ENCODE results near the gene ENDOV. TPM values are rescaled to one million over a fixed set of nuclear protein-coding genes. Genes with fewer than 3 reads are reported as not detected.
A peak's percentile ranks its signal among the peaks of the same experiment; 100 is the strongest.

The ENDOV gene
- total RNA-seq, 2 donors from 2014 or later, result 19.1 to 25.3 TPM

DNA sequence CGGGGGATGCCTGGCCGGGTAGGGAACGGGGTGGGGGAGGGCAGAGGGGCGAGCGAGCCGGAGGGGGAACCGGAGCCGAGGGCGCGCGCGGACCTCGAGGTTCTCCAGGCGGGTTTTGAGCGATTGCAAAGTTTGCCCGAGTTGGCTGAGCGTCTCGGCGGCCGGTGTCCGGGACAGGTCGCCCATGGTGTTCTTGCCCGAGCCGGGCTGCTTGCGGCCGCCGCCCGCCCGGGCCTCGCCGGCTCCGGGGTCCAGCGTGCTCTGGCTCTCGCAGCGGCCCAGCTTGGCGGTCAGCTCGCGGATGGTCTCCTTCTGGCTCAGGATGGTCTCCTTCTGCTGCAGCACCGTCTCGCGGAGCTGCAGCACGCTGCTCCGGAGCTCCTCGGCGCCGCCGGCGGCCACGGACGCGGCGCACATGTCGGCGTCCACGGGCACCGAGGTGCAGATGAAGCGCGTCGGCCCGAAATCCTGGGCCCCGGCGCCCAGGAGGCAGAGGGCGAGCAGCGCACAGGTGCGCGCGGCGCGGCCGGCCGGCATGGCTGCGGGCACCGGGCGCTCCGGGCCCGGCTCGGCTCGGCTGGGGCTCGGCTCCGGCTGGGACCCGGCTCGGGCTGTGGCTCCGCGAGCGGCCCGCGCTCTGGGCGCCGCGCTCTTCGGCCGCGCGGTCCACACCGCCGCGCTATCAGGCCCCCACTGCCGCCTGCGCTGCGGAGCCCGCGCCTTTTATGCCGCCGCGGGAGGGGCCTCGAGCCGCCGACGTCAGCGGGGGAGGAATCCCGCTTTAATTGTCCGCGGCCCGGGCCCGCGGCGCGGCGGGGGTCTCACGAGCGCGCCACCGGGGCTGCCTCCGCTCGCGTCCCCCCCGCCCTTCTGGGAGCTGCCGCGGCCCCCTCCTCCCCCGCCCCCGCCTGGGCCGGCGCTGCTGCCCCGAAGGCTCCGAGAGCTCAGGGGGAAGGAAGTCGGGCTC lies 61.2 kb downstream of the ENDOV start, which contains the start of gene NPTX1:
NPTX1 (minus strand) TSS at position 698 of the 967 bp plus-strand sequence; CDS start at position 537, 161 bp downstream.
- intact Hi-C loops (cut with DNase I), result loop anchor here (10.0 kb wide), 1 partner anchor 99 kb away; no protein-coding TSS in a partner anchor
- Histone ChIP-seq H3K9ac (ENCODE audit: low read depth in 2 of 2, low read length in 2 of 2) (no peak within 1 kb of the TSS), H3K4me3 (peak within 1 kb of the TSS; percentile 22), H3K27ac (no peak within 1 kb of the TSS), H3K27me3 (peaks cover 71% of the 10 kb centered on the region), H3K4me1 (peaks cover 10% of the 10 kb centered on the region), H3K36me3 (no peaks in the 10 kb centered on the region), H3K9me3 (no peaks in the 10 kb centered on the region)
- no peak for DNase-seq
- TF ChIP-seq, protein P1, sequence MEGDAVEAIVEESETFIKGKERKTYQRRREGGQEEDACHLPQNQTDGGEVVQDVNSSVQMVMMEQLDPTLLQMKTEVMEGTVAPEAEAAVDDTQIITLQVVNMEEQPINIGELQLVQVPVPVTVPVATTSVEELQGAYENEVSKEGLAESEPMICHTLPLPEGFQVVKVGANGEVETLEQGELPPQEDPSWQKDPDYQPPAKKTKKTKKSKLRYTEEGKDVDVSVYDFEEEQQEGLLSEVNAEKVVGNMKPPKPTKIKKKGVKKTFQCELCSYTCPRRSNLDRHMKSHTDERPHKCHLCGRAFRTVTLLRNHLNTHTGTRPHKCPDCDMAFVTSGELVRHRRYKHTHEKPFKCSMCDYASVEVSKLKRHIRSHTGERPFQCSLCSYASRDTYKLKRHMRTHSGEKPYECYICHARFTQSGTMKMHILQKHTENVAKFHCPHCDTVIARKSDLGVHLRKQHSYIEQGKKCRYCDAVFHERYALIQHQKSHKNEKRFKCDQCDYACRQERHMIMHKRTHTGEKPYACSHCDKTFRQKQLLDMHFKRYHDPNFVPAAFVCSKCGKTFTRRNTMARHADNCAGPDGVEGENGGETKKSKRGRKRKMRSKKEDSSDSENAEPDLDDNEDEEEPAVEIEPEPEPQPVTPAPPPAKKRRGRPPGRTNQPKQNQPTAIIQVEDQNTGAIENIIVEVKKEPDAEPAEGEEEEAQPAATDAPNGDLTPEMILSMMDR (IDR thresholded peaks at IDR 0.05), result no peak

DNA sequence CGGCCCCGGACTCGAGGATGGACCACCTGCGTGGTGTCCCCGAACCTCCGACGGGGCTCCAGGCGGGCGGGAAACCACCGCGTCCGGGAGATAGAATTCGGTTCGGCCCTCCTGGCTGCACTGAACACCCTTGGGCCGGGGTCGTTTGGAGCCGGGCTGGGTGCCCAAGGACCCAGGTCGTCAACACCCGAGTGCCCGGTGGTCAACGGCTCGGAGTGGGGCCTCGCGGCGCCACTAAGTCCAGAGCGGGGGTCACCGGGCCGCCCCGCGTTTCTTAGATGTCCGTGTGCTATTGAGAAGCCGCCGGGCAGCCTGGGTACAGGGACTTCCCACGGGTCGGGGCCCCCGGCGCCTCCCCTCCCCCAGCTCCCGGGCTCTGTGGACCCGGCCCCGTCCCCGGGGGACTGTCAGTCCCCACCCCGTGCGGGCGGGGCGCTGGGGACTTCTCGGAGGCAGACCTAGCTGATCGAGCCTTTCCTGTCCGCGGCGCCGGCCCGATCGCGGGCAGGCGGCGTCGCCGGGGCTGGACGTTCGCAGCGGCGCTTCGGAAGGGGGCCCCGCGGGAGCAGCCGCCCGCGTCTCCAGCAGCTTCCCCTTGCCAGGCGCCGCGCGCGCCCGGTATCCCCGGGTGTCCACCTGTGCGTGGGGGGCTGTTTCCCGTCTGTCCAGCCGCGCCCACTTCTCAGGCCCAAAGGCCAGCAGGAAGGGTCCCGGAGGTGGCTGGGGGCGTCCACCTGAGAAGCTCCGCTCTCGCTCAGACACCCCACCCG lies 62.1 kb downstream of the ENDOV start:
- peaks cover 79% of the 10 kb centered on the region for H3K27me3 ChIP-seq
- H3K4me3 ChIP-seq, result peak overlapping the region; percentile 7
- H3K9ac ChIP-seq (ENCODE audit: low read depth in 2 of 2, low read length in 2 of 2), result no peak overlapping the region
- peaks cover 10% of the 10 kb centered on the region for H3K4me1 ChIP-seq
- DNase-seq, result no peak
- no peaks in the 10 kb centered on the region for H3K36me3 ChIP-seq
- intact Hi-C loops (cut with DNase I), result loop anchor here (10.0 kb wide), 1 partner anchor 98 kb away; no protein-coding TSS in a partner anchor
- no peaks in the 10 kb centered on the region for H3K9me3 ChIP-seq
- TF ChIP-seq, protein P1 (IDR thresholded peaks at IDR 0.05), result no peak
- H3K27ac ChIP-seq, result no peak overlapping the region

DNA sequence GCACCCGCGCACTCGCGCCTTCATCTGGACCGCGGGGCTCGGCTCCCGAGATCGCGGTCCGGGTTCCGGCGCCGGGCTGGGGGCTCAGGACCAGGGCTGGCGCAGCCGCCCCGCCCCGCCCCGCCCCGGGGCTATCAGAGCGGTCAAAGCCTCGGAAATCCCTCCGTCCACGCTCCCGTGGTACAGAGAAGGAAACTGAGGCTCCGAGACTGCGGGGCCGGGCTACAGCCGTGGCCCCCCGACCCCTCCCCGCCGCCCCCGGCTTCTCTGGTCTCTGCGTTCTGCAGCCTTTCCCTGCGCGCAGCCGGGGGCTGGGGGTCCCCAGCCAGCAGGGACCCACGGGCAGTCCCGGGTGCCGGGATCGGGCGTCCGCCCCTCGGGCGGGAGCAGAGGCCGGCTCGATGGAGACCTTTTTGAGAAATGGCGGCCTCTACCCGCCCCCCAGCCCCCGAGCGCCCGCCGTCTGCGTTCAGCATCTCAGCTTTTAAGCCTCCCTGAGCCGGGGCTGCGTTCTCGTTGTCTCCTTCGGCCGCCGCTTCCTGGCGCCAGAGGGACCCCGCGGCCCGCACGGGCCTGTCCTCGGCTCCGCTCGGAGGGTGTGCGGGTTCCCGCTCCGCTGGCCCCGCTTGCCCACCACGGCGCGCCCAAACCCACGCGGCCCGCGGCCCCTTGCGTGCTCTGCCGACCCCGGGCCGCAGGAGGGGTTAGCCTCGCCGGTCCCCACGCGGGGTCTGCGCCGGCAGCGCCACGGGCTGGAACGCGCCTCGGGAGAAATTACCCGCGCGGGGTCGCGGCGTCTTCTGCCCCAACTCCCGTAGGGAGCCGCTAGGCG lies 62.9 kb downstream of the ENDOV start:
- Histone ChIP-seq H3K27me3 (peaks cover 79% of the 10 kb centered on the region), H3K4me3 (peak overlapping the region; percentile 10), H3K9ac (ENCODE audit: low read depth in 2 of 2, low read length in 2 of 2) (no peak overlapping the region), H3K36me3 (no peaks in the 10 kb centered on the region), H3K4me1 (peaks cover 10% of the 10 kb centered on the region), H3K9me3 (no peaks in the 10 kb centered on the region), H3K27ac (no peak overlapping the region)
- intact Hi-C loops (cut with DNase I), result loop anchor here (10.0 kb wide), 1 partner anchor 97 kb away; no protein-coding TSS in a partner anchor
- DNase-seq, result no peak
- TF ChIP-seq, protein P1 (IDR thresholded peaks at IDR 0.05), result no peak

DNA sequence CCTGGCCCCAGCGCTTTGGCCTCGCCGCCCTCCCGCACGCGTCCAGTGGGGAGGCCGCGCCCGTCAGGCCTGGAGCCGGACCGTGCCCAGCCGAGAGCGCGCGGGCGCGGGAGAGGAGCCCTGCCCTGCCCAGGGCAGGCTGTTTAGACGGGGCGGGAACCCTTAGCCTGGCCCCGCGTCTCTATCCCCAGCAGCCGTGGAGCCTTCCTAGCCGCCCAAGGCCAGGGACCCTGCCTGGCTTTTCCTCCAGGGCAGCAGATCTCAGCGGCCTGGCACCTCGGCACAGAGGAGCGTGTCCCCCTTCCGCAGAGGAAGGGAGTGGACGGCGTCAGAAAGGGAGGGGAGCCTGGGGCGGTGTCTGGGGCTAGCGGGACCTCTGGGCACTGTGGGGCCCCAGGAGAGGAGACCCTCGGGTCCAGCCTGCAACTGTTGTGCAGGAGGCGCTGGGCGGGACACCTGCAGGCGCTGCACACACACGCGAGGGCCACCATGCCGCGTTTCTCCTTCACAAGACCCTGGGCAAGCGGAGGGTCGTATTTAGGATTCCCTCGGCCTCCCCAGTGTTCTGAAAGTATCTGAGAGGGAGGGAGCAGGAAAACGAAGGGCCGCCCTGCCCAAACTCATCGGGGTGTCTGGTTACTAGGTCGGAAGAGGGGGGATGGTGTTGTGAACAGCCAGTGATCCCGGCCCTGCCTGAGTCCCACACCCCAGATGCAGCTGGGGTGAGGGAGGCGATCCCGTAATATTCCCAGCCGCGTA lies 63.7 kb downstream of the ENDOV start:
- H3K27me3 ChIP-seq, result peaks cover 78% of the 10 kb centered on the region
- intact Hi-C loops (cut with DNase I), result loop anchor here (10.0 kb wide), 1 partner anchor 96 kb away; no protein-coding TSS in a partner anchor
- H3K36me3 ChIP-seq, result no peaks in the 10 kb centered on the region
- H3K27ac ChIP-seq, result no peak overlapping the region
- no peaks in the 10 kb centered on the region for H3K9me3 ChIP-seq
- peaks cover 10% of the 10 kb centered on the region for H3K4me1 ChIP-seq
- no peak overlapping the region for H3K9ac ChIP-seq (ENCODE audit: low read depth in 2 of 2, low read length in 2 of 2)
- TF ChIP-seq, protein P1 (IDR thresholded peaks at IDR 0.05), result no peak
- no peak for DNase-seq
- H3K4me3 ChIP-seq, result peak overlapping the region; percentile 10

Measured in colonic mucosa (tissue), 4 donors.